Mesendoderm (in vitro differentiated cells): Measurements from ENCODE around the gene GPN1.

Experiments used
- DNase-seq: peaks from one replicate; pipeline ENCODE4 v3.0.0; 2013
- H2AK5ac ChIP-seq: 2 replicates; pipeline ENCODE4 v1.6.1; 2013; ENCODE audit warnings: low read length, inconsistent platforms
- H2BK120ac ChIP-seq: 2 replicates; pipeline ENCODE4 v1.6.1; 2013; ENCODE audit warnings: low read depth, mild to moderate bottlenecking, low read length, moderate library complexity, mixed read lengths
- H2BK15ac ChIP-seq: replicated peaks from 2 replicates; pipeline ENCODE4 v1.6.1; 2013; ENCODE audit warnings: low read depth, mild to moderate bottlenecking, moderate library complexity
- H2BK5ac ChIP-seq: 2 replicates; pipeline ENCODE4 v1.6.1; 2013; ENCODE audit warnings: low read length, inconsistent platforms
- H3K18ac ChIP-seq: 2 replicates; pipeline ENCODE4 v1.6.1; 2013; ENCODE audit warnings: mild to moderate bottlenecking, low read length, mixed read lengths
- H3K23ac ChIP-seq: one replicate; pipeline ENCODE4 v1.6.1; 2013; ENCODE audit warnings: low read length
- H3K27ac ChIP-seq: 2 replicates; pipeline ENCODE4 v1.5.1; 2013; ENCODE audit warnings: low read depth, mild to moderate bottlenecking, inconsistent platforms, low read length, moderate library complexity
- H3K27me3 ChIP-seq: 2 replicates; pipeline ENCODE4 v1.6.1; 2013; ENCODE audit warnings: low read length, control low read depth, mild to moderate bottlenecking, inconsistent platforms; ENCODE audit not compliant: insufficient read depth, poor library complexity
- H3K36me3 ChIP-seq: 2 replicates; pipeline ENCODE4 v1.6.1; 2013; ENCODE audit warnings: low read length, inconsistent platforms; ENCODE audit not compliant: control insufficient read depth, insufficient read depth
- H3K4ac ChIP-seq: one replicate; pipeline ENCODE4 v1.6.1; 2013; ENCODE audit warnings: low read depth, mild to moderate bottlenecking, low read length, moderate library complexity
- H3K4me1 ChIP-seq: 2 replicates; pipeline ENCODE4 v1.6.1; 2013; ENCODE audit warnings: low read depth, low read length, inconsistent platforms; ENCODE audit not compliant: control insufficient read depth
- H3K4me2 ChIP-seq: 2 replicates; pipeline ENCODE4 v1.6.1; 2013; ENCODE audit warnings: low read length
- H3K4me3 ChIP-seq: 2 replicates; pipeline ENCODE4 v1.5.1; 2013; ENCODE audit warnings: mild to moderate bottlenecking, low read length
- H3K56ac ChIP-seq: one replicate; pipeline ENCODE4 v1.6.1; 2013; ENCODE audit warnings: low read length
- H3K79me1 ChIP-seq: 2 replicates; pipeline ENCODE4 v1.6.1; 2013; ENCODE audit warnings: low read length, inconsistent platforms
- H3K79me2 ChIP-seq: 2 replicates; pipeline ENCODE4 v1.6.1; 2013; ENCODE audit warnings: mild to moderate bottlenecking, low read length; ENCODE audit not compliant: control insufficient read depth, insufficient read depth
- H3K9ac ChIP-seq: 2 replicates; pipeline ENCODE4 v1.6.1; 2013; ENCODE audit warnings: low read length, inconsistent platforms
- H4K5ac ChIP-seq: one replicate; pipeline ENCODE4 v1.6.1; 2013; ENCODE audit warnings: low read length
- H4K8ac ChIP-seq: one replicate; pipeline ENCODE4 v1.6.1; 2013; ENCODE audit warnings: low read depth, mild to moderate bottlenecking, control low read depth, low read length, moderate library complexity
- WGBS: extraction: QIAGEN DNeasy Blood & Tissue Kit; methylation state at CpG from one replicate; pipeline ENCODE4 v1.1.7; 2013; ENCODE audit warnings: low lambda C conversion rate, missing lambda C conversion rate; ENCODE audit not compliant: insufficient coverage; ENCODE audit errors: extremely low coverage; 5-methylcytosine and 5-hydroxymethylcytosine counted together

The GPN1 gene

DNA sequence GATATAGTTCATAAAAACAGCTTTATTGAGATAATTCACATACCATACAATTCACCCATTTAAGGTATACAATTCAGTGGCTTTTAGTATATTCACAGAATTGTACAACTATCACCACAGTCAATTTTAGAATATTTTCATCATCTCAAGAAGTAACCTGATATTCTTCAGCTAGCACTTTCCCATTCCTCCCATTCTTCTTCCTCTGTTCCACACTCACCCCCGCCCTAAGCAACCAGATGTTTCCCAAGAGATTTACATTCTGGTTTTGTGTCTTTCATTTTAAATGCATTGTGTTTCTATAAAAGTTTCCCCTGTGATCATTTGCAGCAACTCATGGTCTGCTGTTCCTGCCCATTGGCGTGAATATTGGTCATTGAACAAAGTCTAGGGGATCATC is 5.4 kb downstream of the GPN1 start:
- no CpG with 5 or more reads among the region's 2 CpGs for WGBS
- no peaks in the 10 kb centered on the region for H3K36me3 ChIP-seq

GRCh38 chr2:27636766-27637165 is 7.9 kb downstream of the GPN1 start:
- no peak for DNase-seq
- Histone ChIP-seq H3K4me3 (no peak overlapping the region), H3K56ac (no peak overlapping the region), H3K4ac (no peak overlapping the region), H3K4me2 (no peak overlapping the region), H2AK5ac (no peak overlapping the region), H3K79me1 (no peaks in the 10 kb centered on the region), H3K27me3 (no peaks in the 10 kb centered on the region), H3K36me3 (no peaks in the 10 kb centered on the region), H3K18ac (no peak overlapping the region), H3K79me2 (no peaks in the 10 kb centered on the region), H2BK15ac (no peak overlapping the region), H3K9ac (no peak overlapping the region), H3K4me1 (no peaks in the 10 kb centered on the region), H3K27ac (no peak overlapping the region), H4K5ac (no peak overlapping the region), H3K23ac (no peak overlapping the region), H2BK5ac (no peak overlapping the region), H2BK120ac (no peak overlapping the region), H4K8ac (no peak overlapping the region)
- no CpG with 5 or more reads among the region's 5 CpGs for WGBS

More for the DNA sequence above, 5.4 kb downstream of the GPN1 start:
- H3K4me2 ChIP-seq, result no peak overlapping the region
- H2BK120ac ChIP-seq, result no peak overlapping the region
- H3K79me2 ChIP-seq, result peaks cover 4% of the 10 kb centered on the region
- H3K56ac ChIP-seq, result no peak overlapping the region
- no peak overlapping the region for H3K27ac ChIP-seq
- no peak overlapping the region for H3K9ac ChIP-seq
- no peak overlapping the region for H2BK15ac ChIP-seq
- no peaks in the 10 kb centered on the region for H3K27me3 ChIP-seq
- DNase-seq, result no peak
- H3K18ac ChIP-seq, result no peak overlapping the region
- H3K4me1 ChIP-seq, result peaks cover 3% of the 10 kb centered on the region
- no peak overlapping the region for H2BK5ac ChIP-seq
- H4K8ac ChIP-seq, result no peak overlapping the region
- no peak overlapping the region for H3K23ac ChIP-seq
- H3K4ac ChIP-seq, result no peak overlapping the region
- H3K79me1 ChIP-seq, result peaks cover 4% of the 10 kb centered on the region
- H4K5ac ChIP-seq, result no peak overlapping the region
- no peak overlapping the region for H2AK5ac ChIP-seq
- H3K4me3 ChIP-seq, result no peak overlapping the region

DNA sequence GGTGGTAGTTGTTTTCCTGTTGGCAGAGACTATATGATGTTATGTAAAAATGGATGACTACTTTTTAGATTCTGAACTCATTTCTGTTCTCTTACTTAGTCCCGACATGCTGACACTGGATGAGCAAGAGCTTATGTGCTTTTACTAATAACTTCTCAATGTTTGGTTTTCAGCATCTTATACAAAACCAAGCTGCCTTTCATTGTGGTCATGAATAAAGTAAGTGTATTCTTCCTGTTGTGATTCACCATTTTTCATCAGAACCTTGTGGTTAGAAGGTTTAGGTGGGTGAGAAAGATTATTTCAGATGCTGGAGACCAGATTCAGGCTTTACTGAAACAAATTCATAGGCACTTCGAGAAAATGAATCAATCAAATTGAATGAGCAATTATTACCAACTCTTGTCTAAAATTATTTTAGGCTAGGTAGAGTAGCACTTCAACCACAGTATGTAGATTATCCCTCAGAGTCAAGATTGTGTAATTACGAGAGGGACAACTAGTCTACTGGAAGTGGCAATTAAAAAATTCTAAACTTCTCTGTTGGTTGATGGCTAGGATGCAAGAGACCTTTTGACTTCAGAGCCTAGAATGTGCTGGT is 9.3 kb downstream of the GPN1 start:
- Histone ChIP-seq H3K36me3 (no peaks in the 10 kb centered on the region), H3K27ac (no peak overlapping the region), H3K79me1 (no peaks in the 10 kb centered on the region)

GRCh38 chr2:27638709-27639108 is 9.9 kb downstream of the GPN1 start:
- H3K23ac ChIP-seq, result no peak overlapping the region
- no peak overlapping the region for H3K27ac ChIP-seq
- H3K4ac ChIP-seq, result no peak overlapping the region
- no peak for DNase-seq
- H2BK5ac ChIP-seq, result no peak overlapping the region
- H3K79me2 ChIP-seq, result no peaks in the 10 kb centered on the region
- H2AK5ac ChIP-seq, result no peak overlapping the region
- no peaks in the 10 kb centered on the region for H3K36me3 ChIP-seq
- no peaks in the 10 kb centered on the region for H3K27me3 ChIP-seq
- WGBS, result no CpG with 5 or more reads among the region's 3 CpGs
- H3K4me1 ChIP-seq, result no peaks in the 10 kb centered on the region
- H3K9ac ChIP-seq, result no peak overlapping the region
- no peak overlapping the region for H3K4me2 ChIP-seq
- H2BK15ac ChIP-seq, result no peak overlapping the region
- H3K79me1 ChIP-seq, result no peaks in the 10 kb centered on the region
- H4K8ac ChIP-seq, result no peak overlapping the region
- H3K56ac ChIP-seq, result no peak overlapping the region
- H3K4me3 ChIP-seq, result no peak overlapping the region
- H4K5ac ChIP-seq, result no peak overlapping the region
- H3K18ac ChIP-seq, result no peak overlapping the region
- no peak overlapping the region for H2BK120ac ChIP-seq

More for the DNA sequence above, 9.3 kb downstream of the GPN1 start:
- Histone ChIP-seq H2BK120ac (no peak overlapping the region), H3K4me1 (no peaks in the 10 kb centered on the region), H3K27me3 (no peaks in the 10 kb centered on the region), H2AK5ac (no peak overlapping the region), H3K56ac (no peak overlapping the region), H3K18ac (no peak overlapping the region), H3K23ac (no peak overlapping the region), H4K8ac (no peak overlapping the region), H3K79me2 (no peaks in the 10 kb centered on the region), H2BK5ac (no peak overlapping the region), H3K4ac (no peak overlapping the region), H3K9ac (no peak overlapping the region), H3K4me3 (no peak overlapping the region), H2BK15ac (no peak overlapping the region), H4K5ac (no peak overlapping the region), H3K4me2 (no peak overlapping the region)
- DNase-seq, result no peak
- no CpG with 5 or more reads among the region's 3 CpGs for WGBS

DNA sequence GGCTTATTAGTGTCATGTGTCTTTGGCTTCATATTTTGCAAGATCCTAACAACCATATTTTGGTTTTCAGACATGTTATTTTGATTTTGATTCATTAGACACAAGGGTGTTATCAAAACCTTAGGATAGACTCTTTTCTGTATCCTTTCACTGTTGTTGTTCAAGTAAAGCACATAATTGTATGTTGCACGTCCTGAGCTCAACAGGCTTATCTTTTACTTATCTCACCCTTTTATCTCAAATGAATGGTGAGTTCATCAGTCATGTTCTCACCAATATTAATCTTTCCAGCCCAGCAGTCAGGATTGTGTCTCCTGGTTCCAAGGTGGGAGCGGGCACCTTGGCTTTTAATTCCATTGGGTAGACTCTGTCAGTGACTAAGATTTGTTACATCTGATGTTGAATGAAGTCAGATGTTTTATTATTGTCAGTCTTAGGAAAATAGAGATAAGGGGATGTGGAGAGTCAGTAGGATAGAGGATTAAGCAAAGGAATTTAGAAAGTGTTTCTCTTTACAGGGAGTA is 11.9 kb downstream of the GPN1 start:
- no peaks in the 10 kb centered on the region for H3K79me2 ChIP-seq
- no CpG with 5 or more reads among the region's 2 CpGs for WGBS
- H3K4me1 ChIP-seq, result no peaks in the 10 kb centered on the region
- H3K18ac ChIP-seq, result no peak overlapping the region
- no peak overlapping the region for H2BK5ac ChIP-seq
- no peaks in the 10 kb centered on the region for H3K79me1 ChIP-seq
- H2BK120ac ChIP-seq, result no peak overlapping the region
- no peaks in the 10 kb centered on the region for H3K36me3 ChIP-seq
- H2BK15ac ChIP-seq, result no peak overlapping the region
- H3K4me3 ChIP-seq, result no peak overlapping the region
- DNase-seq, result no peak
- no peaks in the 10 kb centered on the region for H3K27me3 ChIP-seq
- H4K5ac ChIP-seq, result no peak overlapping the region
- no peak overlapping the region for H2AK5ac ChIP-seq
- H4K8ac ChIP-seq, result no peak overlapping the region
- no peak overlapping the region for H3K9ac ChIP-seq
- H3K27ac ChIP-seq, result no peak overlapping the region
- no peak overlapping the region for H3K56ac ChIP-seq
- H3K4ac ChIP-seq, result no peak overlapping the region
- H3K23ac ChIP-seq, result no peak overlapping the region
- no peak overlapping the region for H3K4me2 ChIP-seq

GRCh38 chr2:27645197-27645596 is 16.3 kb downstream of the GPN1 start:
- no peak overlapping the region for H3K4ac ChIP-seq
- H2BK5ac ChIP-seq, result no peak overlapping the region
- H3K27ac ChIP-seq, result no peak overlapping the region
- no peak overlapping the region for H4K5ac ChIP-seq
- H3K79me1 ChIP-seq, result no peaks in the 10 kb centered on the region
- no peak overlapping the region for H4K8ac ChIP-seq
- no peak overlapping the region for H3K18ac ChIP-seq
- no peak overlapping the region for H3K9ac ChIP-seq
- no peak overlapping the region for H2AK5ac ChIP-seq
- no peak overlapping the region for H3K23ac ChIP-seq
- no peaks in the 10 kb centered on the region for H3K27me3 ChIP-seq
- H3K4me2 ChIP-seq, result no peak overlapping the region
- DNase-seq, result no peak
- no peaks in the 10 kb centered on the region for H3K79me2 ChIP-seq
- no peak overlapping the region for H2BK120ac ChIP-seq
- H2BK15ac ChIP-seq, result no peak overlapping the region
- no peaks in the 10 kb centered on the region for H3K36me3 ChIP-seq
- no peaks in the 10 kb centered on the region for H3K4me1 ChIP-seq
- no peak overlapping the region for H3K4me3 ChIP-seq
- H3K56ac ChIP-seq, result no peak overlapping the region
